Suprapubic skin (tissue), 4 donors: Measurements from ENCODE around the gene MYCBP.

Source experiments
- EP300 ChIP-seq: sonication (generic); formaldehyde crosslinking; IDR thresholded peaks from one replicate; pipeline ENCODE4 v1.6.1; 2017; ENCODE audit warnings: antibody characterized with exemption
- POLR2A ChIP-seq, 2 donors: fragments of 450-650 bp; IDR thresholded peaks; one replicate each; pipeline ENCODE4 v1.6.1; 2017; ENCODE audit warnings: antibody characterized with exemption in 2 of 2, mild to moderate bottlenecking in 2 of 2, moderate library complexity in 2 of 2
- POLR2AphosphoS5 ChIP-seq, 3 donors: sonication (generic); formaldehyde crosslinking; IDR thresholded peaks; one replicate each; pipeline ENCODE4 v1.6.1; 2017; ENCODE audit warnings: antibody characterized with exemption in 3 of 3
- TF ChIP-seq, protein P1 (sequence below), 2 donors: fragments of 200-600 bp in 1 of 2; fragments of 450-650 bp in 1 of 2; sonication (generic) in 1 of 2; IDR thresholded peaks; one replicate each; pipeline ENCODE4 v1.5.1; 2016 to 2019; ENCODE audit warnings: antibody characterized with exemption in 2 of 2, mild to moderate bottlenecking in 1 of 2, moderate library complexity in 1 of 2

DNA sequence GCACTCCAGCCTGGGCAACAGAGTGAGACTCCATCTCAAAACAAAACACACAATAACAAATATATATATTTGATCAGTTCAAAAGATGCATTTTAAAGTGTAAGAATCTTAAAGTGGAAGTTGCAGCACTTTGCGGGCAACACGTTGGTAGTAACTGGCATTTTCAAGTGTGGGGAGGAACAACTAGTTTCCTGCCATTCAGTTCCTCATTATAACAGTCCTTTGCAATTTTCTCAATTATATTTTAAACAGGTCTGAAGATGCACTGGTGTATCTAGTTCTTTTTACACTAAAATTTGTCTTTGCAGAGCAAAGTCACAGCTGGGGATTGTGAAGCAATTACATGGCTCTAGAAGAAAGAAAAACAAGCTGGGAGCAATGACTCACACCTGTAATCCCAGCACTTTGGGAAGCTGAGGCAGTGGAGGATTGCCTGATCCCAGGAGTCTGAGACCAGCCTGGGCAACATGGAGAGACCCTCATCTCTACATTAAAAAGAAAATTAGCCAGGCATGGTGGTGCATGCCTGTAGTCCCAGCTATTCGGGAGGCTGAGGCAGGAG lies 38.8 kb downstream of the MYCBP start:
- TF ChIP-seq, protein P1, sequence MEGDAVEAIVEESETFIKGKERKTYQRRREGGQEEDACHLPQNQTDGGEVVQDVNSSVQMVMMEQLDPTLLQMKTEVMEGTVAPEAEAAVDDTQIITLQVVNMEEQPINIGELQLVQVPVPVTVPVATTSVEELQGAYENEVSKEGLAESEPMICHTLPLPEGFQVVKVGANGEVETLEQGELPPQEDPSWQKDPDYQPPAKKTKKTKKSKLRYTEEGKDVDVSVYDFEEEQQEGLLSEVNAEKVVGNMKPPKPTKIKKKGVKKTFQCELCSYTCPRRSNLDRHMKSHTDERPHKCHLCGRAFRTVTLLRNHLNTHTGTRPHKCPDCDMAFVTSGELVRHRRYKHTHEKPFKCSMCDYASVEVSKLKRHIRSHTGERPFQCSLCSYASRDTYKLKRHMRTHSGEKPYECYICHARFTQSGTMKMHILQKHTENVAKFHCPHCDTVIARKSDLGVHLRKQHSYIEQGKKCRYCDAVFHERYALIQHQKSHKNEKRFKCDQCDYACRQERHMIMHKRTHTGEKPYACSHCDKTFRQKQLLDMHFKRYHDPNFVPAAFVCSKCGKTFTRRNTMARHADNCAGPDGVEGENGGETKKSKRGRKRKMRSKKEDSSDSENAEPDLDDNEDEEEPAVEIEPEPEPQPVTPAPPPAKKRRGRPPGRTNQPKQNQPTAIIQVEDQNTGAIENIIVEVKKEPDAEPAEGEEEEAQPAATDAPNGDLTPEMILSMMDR (IDR thresholded peaks at IDR 0.05): no peak
- TF ChIP-seq POLR2AphosphoS5 (IDR thresholded peaks at IDR 0.05) (no peak), POLR2A (IDR thresholded peaks at IDR 0.05) (no peak), EP300 (no peak)
